T-helper 2 cell treated with Interferon-gamma antibody and Interleukin-4, amounts not matched to agents 100 ng/mL and 5 ng/mL, for 36 hours (primary cell): ENCODE measurements around the gene CYTH1. TPM values are rescaled to one million over a fixed set of nuclear protein-coding genes. Genes with fewer than 3 reads are reported as not detected.
"Not testable (repeated sequence)": the region's sequence is repeated elsewhere in the genome, so short reads cannot be mapped to it uniquely, and the experiment has no call there.

Experiments
- intact Hi-C: fragments of 100-400 bp; cut with micrococcal nuclease; formaldehyde crosslinking; loops from one replicate; pipeline ENCODE4 v1.15.1; 2023
- total RNA-seq: library from RNA; stranded (reverse); gene quantifications from 2 replicates; pipeline ENCODE4 v1.2.3, GENCODE V29; 2022

Gene CYTH1
- total RNA-seq, 1 donor from 2014 or later, result 182 TPM

DNA sequence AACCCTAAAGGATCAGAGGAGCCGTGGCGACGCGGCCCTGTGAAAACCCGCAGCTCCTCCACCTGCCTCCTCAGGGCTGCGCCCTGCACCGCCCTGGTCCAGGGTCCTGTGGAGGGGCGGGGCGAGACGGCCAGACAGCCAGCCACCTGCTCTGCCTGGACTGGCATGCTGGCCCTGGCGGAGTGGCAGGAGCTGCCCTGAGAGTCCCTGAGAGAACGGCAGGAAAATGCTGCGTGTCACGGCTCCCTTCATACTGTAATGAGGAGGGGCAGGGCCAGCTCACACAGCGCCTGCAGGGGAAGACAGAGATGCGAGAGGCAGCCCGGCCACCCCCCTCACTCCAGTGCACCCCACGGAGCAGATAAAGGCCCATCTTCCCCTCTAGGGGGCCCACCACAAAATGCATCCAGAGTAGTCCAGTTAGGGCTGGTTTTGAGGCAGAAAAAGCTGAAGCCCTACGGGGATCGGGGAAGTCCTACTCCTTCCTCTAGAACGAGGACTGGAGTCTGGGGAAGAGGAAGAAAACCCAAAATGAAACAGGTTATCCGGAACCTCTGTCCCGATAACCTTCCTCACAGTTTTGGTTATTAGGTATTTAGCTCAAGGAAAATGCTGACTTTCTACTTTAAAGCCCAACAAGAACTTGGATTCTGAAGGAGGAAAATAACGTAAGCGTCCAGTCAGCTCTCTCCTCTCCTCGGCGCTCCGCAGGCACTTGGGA is 107.3 kb downstream of the CYTH1 start:
- intact Hi-C loops, result no loop called here

DNA sequence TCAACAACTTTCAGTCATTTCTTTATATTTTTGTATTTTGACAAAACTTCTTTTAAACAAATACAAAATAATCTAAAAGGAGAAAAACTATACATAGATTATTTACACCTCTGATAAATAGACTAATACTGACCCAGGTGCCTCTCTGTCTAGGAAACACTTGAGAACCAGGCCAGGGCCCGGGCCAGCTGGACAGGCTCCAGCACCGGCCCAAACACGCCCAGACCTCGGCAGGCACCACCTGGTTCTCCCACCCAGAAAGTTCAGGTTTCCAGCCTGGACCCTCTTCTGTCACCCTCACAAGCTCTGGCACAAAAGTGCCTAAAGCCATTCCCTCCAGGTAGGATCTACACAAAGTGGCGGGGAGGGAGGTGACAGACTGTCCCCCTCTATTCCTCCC is 107.9 kb downstream of the CYTH1 start:
- intact Hi-C loops, result no loop called here

DNA sequence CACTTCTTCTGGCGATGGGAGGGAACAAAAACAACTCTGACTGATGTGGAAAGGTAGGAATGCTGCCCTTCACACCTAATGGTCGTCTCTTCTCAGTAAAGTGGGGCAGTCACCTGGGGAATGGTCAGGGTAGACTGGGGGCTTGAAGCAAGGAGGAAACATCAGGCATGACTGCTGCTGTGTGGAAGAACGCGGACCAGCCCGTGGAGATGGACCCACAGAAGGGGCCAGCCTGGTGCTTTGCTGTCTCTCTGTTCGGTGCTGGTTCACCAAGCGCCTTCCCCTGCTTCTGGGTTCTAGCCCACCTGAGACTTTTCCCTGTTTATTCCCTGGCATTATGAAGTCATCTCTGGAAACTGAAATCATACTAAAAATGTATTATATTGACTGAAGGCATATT is 108.7 kb downstream of the CYTH1 start:
- intact Hi-C loops, result no loop called here

DNA sequence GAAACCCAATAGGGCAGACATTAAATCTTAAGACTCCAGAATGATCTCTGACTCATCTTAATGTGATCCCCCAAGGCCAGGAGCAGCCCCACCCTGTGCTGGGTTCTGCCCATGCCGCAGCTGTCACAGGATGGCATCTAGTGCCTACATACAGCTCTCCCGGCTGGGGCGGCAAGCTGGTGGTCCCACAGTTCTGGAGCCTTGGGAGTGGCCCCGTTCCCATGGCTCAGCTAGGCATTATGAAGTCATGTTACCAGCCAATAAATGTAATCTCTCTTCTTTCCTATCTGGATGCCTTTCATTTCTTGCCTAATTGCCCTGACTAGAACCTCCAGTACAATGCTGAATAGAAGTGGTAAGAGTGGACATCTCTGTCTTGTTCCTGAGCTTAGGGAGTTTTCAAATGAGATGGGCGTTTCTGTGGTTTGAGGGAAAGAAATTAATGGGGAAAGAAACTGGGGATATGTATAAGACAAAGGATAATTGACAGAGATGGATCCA is 109.2 kb downstream of the CYTH1 start:
- intact Hi-C loops, result no loop called here

DNA sequence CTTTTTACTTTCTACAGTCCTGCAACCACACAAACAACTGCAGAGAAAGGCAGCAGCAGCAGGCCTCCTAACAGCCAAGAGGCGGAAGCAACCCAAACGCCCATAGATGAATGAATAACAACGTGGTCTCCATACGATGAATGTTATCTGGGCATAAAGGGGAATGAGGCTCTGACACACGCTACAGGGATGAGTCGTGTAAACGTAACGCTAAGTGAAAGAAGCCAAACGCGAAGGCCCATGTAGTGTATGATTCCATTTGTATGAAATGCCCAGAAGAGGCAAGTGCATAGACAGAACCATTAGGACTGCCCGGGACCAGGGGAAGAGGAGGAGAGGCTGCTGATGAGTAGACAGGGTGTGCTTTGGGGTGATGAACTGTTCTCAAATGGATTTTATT is 110.1 kb downstream of the CYTH1 start:
- intact Hi-C loops, result no loop called here

DNA sequence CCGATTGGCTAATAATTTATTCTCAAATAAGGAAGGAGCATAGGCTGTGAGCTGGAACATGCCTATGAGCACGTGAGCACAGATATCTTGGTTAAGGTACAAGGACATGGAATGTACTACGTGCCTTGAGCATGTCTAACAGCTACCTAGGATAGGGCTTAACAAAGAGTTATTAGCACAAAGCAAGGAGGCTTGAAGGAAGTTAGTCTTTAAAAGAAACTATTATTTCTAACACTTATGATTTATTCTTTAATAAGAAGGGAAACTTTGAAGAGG is 110.4 kb downstream of the CYTH1 start:
- intact Hi-C loops, result not testable (repeated sequence)

DNA sequence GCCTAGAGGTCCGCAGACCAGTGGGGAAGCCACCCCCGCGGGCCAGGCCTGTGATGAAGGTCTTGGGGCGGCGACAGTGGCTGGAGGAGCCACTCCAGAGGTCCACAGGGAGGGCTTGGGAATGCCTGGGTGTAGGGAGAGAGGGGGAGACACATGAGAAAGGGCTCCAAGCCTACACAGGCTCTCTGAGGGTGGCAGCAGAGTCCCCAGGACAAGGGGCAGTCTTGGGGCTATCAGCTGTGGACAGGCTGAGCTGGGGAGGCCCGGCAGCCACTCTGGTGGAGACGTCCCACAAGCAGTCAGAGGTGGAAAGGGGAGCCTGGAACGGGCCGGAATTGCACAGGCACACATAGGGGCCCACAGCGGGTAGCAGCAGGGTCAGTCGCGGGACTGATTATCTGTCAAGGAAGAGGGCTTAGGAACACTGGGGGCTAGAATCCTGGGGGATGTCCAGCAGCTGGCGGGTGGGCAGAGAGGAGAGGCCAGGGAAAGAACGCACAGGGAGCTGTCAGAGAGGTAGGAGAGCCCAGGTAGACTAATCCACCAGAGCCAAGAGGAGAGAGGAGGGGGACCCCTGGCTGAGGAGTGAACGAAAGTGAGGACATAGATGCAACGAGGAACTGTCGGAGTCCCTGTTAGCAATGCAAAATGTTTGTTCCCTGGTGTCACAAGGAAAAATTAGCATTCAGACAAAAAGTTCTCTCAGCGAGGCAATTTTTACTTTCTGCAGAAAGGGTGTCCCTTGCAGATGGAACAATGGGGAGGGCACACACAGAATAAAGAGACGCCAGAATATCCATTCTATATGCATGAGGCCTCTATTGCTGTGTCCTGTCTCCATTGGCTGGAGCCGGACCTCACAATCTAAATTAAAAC is 111.0 kb downstream of the CYTH1 start:
- intact Hi-C loops, result no loop called here

DNA sequence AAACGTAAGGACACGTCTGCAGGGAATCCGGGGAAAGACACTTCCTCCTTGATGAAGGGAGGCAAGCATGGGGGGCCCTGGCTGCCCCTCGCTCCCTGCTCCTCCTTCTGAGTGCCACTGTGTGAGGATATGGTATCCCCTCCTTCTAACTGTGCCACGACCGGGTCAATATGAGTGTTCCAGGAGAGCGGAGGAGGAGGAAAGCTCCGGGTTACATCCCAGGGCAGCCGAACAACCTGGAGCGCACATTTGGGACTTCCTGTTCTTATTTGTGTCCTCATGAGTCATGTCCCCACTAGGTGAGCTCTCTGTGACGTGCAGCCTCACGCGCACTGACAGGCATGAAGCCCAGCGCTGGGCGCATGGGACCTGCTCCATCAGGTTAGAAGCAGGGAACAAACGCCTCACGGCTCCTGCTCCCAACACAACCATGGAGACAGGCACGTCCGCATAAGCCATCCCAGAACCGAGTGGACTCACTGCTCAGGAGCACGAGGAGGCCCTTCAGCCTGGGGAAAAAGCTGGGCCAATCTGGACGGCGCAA is 112.0 kb downstream of the CYTH1 start:
- intact Hi-C loops, result no loop called here

DNA sequence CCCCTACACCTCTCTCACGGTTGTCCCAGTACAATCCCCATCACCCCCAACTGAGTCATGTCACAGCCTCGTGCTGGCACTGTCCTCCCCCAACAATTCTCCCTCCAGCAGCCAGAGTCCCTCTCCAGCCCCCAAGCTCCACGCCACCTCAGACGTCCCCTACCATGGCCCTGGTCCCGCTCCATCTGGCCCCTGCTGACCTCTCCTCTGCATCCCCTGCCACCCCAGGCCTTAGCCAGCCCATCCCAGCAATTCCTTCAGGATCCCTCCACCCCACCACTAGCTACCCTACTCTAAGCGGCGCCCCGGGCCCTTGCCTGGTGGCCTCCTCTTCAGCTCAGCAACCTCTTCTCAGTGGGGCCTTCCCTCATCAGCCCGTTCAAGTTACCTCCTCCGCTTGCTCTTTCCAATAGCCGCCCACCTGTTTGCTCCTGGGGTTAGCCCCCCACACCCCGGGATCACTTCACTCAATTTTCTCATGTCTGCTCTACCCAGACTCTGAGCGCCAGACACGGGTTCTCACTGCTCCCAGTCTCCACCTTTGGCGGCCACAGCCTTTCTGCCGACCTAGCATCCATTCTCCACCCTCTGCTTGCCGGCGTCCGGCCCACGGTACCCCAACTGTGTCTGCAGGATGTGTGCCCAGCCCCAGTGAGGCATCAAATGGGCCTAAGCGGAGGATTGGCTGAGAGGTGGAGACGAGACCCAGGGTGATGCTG is 112.7 kb downstream of the CYTH1 start:
- intact Hi-C loops, result no loop called here

DNA sequence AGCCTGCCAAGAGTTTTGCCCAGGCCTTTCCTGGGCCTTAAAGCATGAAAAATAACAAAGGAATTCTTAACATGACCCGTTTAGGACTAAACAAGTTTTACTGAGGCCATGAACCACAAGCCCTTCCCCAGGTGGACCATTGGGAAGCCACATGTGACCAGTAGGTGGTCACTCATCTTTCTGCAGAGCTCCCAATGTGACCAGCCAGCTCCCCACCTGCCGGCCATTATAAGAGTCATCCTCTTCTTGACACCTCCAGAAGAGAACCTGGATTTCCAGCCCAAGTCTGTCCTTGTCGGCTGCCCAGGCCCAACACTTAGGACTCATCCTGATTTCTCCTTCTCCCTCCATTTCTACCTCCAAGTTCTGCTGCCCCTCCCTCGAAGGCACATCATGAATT is 113.2 kb downstream of the CYTH1 start:
- intact Hi-C loops, result no loop called here

DNA sequence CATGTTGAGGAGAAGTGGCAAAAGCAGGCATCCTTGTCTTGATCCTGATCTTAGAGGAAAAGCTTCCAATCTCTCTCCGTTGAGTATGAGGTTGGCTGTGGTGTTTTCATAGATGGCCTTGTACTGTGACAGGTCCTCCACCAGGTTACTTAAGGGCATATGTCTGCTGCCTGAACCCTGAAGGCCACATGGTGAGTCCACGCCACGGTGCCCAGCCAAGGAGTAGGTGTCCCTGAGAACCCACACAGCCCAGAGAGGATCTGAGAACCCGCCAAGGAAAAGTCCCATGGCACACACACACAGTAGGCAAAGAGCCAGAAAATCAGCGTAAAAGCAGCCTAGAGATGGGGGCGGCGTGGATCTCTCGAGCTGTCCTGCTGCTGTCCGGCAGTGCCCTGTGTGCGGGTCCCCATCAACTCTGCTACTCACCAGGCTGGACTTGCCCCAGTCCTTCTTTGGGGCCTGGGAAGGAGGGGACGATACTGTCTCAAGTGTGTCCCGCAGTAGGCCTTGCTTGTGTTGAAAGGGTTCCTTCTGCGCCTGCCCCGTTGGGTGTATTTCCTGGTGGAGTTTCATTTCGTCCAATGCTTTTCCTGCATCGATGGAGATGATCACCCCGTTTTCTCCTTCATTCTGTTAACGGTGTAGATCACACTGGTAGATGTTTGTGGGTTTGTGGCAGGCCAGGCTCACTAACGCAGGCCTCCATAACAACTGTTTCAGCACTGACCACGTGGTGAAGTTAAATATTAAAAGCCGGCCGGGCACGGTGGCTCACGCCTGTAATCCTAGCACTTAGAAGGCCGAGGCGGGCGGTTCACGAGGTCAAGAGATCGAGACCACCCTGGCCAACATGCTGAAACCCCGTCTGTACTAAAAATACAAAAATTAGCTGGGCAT is 114.1 kb downstream of the CYTH1 start:
- intact Hi-C loops, result no loop called here

DNA sequence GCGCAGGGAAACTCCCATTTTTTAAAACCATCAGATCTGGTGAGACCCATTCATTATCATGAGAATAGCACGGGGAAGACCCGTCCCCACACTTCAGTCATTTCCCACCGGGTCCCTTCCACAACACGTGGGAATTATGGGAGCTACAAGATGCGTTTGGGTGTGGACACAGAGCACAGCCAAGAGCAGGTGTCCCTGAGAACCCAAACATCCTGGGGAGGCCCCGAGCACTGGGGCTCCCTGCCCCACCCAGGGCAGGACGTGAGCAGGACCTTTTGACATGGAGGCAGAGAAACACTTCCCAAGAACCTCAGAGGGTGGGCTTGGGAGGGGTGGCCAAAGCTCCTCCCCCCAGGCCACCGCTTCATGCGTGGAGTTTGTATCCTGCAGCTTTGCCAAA is 115.0 kb downstream of the CYTH1 start:
- intact Hi-C loops, result no loop called here

DNA sequence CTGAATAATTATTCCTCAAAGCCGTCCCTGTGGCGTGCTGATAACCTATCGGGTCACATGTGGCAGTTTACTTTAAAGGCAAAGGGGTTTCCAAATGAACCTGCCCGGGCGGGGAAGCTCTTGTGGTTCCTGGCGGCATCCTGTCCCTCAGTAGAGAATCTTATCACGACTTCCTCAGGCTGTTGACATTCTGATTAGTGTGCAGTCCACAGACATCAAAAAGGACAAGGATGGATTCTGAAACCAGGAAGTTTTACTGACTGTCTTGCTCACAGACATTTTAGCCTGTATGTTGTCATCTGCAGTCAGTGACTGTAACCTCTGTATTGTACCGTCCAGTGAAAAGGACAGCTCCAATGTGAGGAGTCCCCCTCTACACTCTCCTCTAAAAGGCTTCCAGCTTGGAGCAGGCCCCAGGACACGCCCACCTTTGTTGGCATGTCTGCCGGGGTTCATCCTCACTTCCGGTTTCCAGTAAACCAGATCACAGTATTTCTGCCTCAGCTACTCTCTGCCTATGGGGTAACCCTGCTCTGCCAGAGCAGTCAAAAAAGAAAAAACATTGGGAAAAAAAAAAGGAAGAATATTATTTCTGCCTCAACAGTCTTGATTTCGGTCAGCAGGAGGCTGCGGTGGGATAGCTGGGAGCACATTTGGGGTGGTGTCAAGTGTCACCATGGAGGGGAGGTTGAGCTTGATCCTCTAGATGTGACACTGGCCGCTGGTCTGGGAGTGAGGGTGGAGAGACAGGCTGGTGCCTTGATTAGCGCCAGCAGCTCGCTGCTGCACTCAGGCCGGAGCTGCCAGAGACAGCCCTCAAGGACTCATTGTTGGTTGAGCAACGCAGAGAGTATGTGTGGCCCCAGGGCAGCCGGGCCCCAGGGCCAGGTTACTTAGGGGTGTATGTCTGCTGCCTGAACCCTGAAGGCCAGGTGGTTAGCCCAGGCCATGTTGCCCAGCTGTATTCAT is 115.8 kb downstream of the CYTH1 start:
- intact Hi-C loops, result no loop called here

DNA sequence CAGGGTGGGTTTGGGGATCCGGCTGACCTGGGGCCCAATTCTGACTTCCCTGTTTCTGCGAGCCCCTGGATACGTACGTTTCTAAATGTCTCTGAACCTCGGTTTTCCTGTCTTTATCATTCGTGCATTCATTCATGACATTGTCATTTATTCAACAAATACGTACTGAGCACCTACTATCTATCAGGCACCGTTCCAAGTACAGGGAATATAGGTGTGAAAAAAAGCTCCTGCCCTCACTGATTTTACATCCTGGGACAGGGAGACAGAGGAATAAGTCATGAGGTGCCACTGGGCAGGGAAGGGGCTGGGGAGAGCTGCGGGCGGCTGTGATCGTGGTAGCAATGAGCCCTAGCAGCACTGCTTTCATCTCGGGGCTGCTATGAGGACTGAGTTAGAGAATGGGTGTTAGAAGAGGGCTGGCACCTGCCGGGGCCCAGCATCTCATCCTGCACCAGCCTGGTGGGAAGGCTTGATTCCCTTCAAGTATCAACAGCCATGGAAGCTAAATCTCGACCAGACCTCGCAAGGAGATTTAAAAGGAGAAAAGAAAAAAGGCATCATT is 116.6 kb downstream of the CYTH1 start:
- intact Hi-C loops, result no loop called here

DNA sequence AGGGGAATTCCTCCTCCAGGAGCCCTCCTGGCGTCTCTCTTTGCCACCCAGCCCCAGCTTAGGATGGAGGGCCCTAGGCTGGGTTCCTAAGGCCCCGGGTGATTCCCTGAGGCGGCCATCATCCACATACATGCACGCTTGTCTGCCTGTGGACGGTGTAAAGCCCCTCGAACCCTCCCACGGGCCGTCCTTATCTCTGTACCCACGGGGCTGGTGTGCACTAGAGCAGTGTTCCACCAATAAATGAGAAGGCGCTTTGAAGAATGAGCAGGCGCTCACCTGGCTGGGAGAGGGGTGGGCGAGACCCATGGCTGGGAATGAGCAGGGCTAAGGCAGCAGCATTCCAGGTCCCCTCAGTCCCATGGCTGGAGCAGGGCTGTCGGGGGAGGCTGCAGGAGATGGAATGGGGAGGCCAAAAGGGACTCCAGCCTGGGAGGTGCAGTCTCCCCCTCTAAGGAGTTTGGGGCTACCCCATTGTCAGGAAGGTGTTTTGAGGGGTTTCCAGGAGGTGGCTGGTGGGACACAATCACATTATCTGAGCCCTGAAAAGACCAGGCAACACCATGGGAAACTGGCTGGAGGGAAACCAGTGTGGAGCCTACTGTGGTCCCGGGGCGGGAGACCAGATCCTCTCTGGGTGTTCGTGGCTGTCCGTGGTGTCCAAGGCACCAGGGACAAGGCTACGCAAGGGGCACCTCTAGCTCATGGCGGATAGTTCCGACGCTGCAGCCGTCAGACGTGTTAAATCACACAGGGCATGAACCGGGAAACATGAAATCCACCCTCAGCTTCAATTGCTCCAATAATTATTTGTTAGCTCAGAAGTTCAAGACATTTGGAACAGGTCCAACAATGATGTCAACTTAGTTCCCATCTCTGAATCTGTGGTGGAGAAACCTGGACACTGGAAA is 117.3 kb downstream of the CYTH1 start:
- intact Hi-C loops, result no loop called here

DNA sequence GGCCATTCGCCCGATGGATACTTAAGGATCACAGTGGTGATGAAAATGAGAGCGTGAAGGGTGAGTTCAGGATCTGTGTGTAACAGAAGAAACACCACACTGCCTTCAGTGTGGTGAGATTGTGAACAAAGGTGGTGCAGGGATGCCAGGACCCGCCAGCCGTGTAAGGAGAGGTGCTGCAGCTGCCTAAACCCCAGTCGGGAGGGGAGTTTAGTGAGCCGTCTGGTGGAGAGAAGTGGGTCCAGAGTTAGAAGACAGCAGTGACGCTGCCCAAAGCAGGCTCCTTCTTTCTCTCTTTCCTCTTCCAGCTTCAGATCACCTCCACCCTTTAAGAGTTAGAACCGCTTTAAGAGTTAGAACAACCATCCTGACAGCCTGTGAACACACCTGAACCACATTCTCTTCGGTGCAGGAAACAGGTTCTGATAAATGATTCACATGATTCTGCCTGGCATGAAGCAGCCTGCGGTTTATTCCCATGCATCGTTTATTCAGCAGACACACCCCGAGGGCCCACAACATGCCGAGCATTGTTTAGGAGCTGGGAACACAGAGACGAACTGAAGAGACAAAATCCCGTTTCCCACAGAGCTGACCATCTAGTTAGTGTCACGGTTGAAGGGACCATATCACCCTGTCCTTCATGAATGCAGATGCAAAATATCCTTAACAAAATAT is 120.8 kb downstream of the CYTH1 start:
- intact Hi-C loops, result no loop called here

DNA sequence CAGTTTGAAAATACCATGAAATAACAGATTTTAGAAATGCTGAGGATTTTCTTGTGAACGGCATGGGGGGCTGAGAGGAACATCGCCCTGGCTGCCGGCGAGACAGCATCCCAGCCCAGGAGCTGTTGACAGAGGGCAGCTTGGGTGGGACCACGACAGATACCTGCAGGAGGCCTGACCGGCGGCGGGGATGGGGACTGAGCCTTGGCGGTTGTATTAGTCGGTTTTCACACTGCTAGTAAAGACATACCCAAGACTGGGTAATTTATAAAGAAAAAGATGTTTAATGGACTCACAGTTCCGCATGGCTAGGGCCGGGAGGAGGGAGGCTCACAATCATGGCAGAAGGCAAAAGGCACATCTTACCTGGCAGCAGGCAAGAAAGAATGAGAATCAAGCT is 122.5 kb downstream of the CYTH1 start:
- intact Hi-C loops, result no loop called here
